HEK293 (cell line): ENCODE results near the gene SIN3A.

Experiments
- CTCF ChIA-PET: fragments of 350-600 bp; formaldehyde crosslinking; extraction: SDS; loops from one replicate; lab custom pipeline; 2021; ENCODE audit warnings: antibody characterized with exemption; lab: Yijun Ruan, JAX
- POLR2A ChIA-PET: fragments of 300-600 bp; formaldehyde crosslinking; extraction: SDS; loops from one replicate; lab custom pipeline; 2020; ENCODE audit warnings: antibody characterized with exemption, inconsistent platforms; lab: Yijun Ruan, JAX
- H3K27ac ChIP-seq: fragments of 200-500 bp; sonication (Bioruptor generic); 2 replicates; pipeline ENCODE4 v1.5.1; 2014; ENCODE audit warnings: low read depth, low read length, control low read depth, inconsistent platforms; ENCODE audit errors: extremely low read depth
- H3K36me3 ChIP-seq, 2 experiments: fragments of 200-500 bp in 1 of 2; sonication (Bioruptor generic) in 1 of 2; 1 replicate in 1 of 2; 2 replicates in 1 of 2; pipeline ENCODE4 v1.5.1; 2014 to 2017; ENCODE audit warnings: inconsistent platforms in 2 of 2, low read length in 2 of 2; ENCODE audit not compliant: control insufficient read depth in 2 of 2, insufficient read depth in 1 of 2
- H3K4me1 ChIP-seq: fragments of 200-500 bp; sonication (Bioruptor generic); 2 replicates; pipeline ENCODE4 v1.5.1; 2014; ENCODE audit warnings: mild to moderate bottlenecking, low read length, inconsistent platforms; ENCODE audit not compliant: control insufficient read depth, insufficient read depth
- H3K4me3 ChIP-seq: 2 replicates; pipeline ENCODE4 v1.5.1; 2011; ENCODE audit warnings: low read depth, mild to moderate bottlenecking, control low read depth, low read length, moderate library complexity
- H3K9me3 ChIP-seq: fragments of 200-500 bp; sonication (Bioruptor generic); 2 replicates; pipeline ENCODE4 v1.5.1; 2014; ENCODE audit warnings: low read depth, low read length, inconsistent platforms; ENCODE audit not compliant: control insufficient read depth, insufficient read depth
- HOXC10 ChIP-seq: sonication (generic); formaldehyde crosslinking; IDR thresholded peaks from 2 replicates; pipeline ENCODE4 v1.8.1; 2023; ENCODE audit warnings: mild to moderate bottlenecking, missing genetic modification reagents
- MEIS1 ChIP-seq: sonication (generic); formaldehyde crosslinking; IDR thresholded peaks from 2 replicates; pipeline ENCODE4 v1.8.1; 2022; ENCODE audit warnings: missing genetic modification reagents, mild to moderate bottlenecking, borderline replicate concordance
- OSR2 ChIP-seq: fragments of 450-650 bp; formaldehyde crosslinking; IDR thresholded peaks from 2 replicates; pipeline ENCODE4 v1.5.1; 2016; ENCODE audit warnings: missing biosample characterization, missing genetic modification characterization
- PATZ1 ChIP-seq: fragments of 450-650 bp; formaldehyde crosslinking; IDR thresholded peaks from 2 replicates; pipeline ENCODE4 v1.5.1; 2016; ENCODE audit warnings: missing biosample characterization, missing genetic modification characterization
- PRDM1 ChIP-seq: fragments of 450-650 bp; formaldehyde crosslinking; IDR thresholded peaks from 2 replicates; pipeline ENCODE4; 2016; ENCODE audit warnings: missing biosample characterization, missing genetic modification characterization
- SALL2 ChIP-seq: fragments of 450-650 bp; formaldehyde crosslinking; IDR thresholded peaks from 2 replicates; pipeline ENCODE4 v1.5.0; 2017; ENCODE audit warnings: missing biosample characterization, mild to moderate bottlenecking, missing genetic modification characterization, borderline replicate concordance
- SCRT1 ChIP-seq: fragments of 450-650 bp; formaldehyde crosslinking; IDR thresholded peaks from 2 replicates; pipeline ENCODE4 v1.5.1; 2016; ENCODE audit warnings: missing biosample characterization, missing genetic modification characterization, borderline replicate concordance
- SCRT2 ChIP-seq: fragments of 450-650 bp; formaldehyde crosslinking; IDR thresholded peaks from 2 replicates; pipeline ENCODE4 v1.5.1; 2016; ENCODE audit warnings: missing biosample characterization, missing genetic modification characterization
- SETDB1 ChIP-seq: IDR thresholded peaks from one replicate; pipeline ENCODE4 v1.6.1; 2017; ENCODE audit warnings: mild to moderate bottlenecking, low read length, moderate library complexity, mixed read lengths; ENCODE audit not compliant: insufficient read length
- SP2 ChIP-seq: fragments of 450-650 bp; formaldehyde crosslinking; IDR thresholded peaks from 2 replicates; pipeline ENCODE4 v1.5.1; 2016; ENCODE audit warnings: missing biosample characterization, missing genetic modification characterization
- SP3 ChIP-seq: fragments of 450-650 bp; formaldehyde crosslinking; IDR thresholded peaks from 2 replicates; pipeline ENCODE4 v1.5.1; 2016; ENCODE audit warnings: missing biosample characterization, missing genetic modification characterization
- ZBTB26 ChIP-seq: fragments of 450-650 bp; formaldehyde crosslinking; optimal IDR thresholded peaks from 2 replicates; pipeline ENCODE3; 2016; ENCODE audit warnings: missing biosample characterization, mild to moderate bottlenecking, missing genetic modification characterization
- ZFHX2 ChIP-seq: fragments of 450-650 bp; formaldehyde crosslinking; conservative IDR thresholded peaks from 2 replicates; pipeline ENCODE4 v1.5.1; 2016; ENCODE audit warnings: missing biosample characterization, missing genetic modification characterization
- ZNF560 ChIP-seq: fragments of 450-650 bp; formaldehyde crosslinking; IDR thresholded peaks from 2 replicates; pipeline ENCODE4 v1.5.1; 2017; ENCODE audit warnings: missing biosample characterization, missing genetic modification characterization, borderline replicate concordance
- ZNF571 ChIP-seq: fragments of 450-650 bp; formaldehyde crosslinking; IDR thresholded peaks from 2 replicates; pipeline ENCODE4 v1.5.0; 2017; ENCODE audit warnings: missing biosample characterization, missing genetic modification characterization
- ZNF596 ChIP-seq: fragments of 450-650 bp; IDR thresholded peaks from 2 replicates; pipeline ENCODE4 v1.5.0; 2018; ENCODE audit warnings: missing biosample characterization, mild to moderate bottlenecking, missing genetic modification characterization, moderate library complexity
- ZNF623 ChIP-seq: fragments of 450-650 bp; formaldehyde crosslinking; IDR thresholded peaks from 2 replicates; pipeline ENCODE4 v1.5.1; 2016; ENCODE audit warnings: missing biosample characterization, missing genetic modification characterization
- ZNF624 ChIP-seq: fragments of 450-650 bp; formaldehyde crosslinking; IDR thresholded peaks from 2 replicates; pipeline ENCODE4 v1.5.1; 2017; ENCODE audit warnings: missing biosample characterization, missing genetic modification characterization
- ZNF660 ChIP-seq: fragments of 450-650 bp; IDR thresholded peaks from 2 replicates; pipeline ENCODE4 v1.5.1; 2018; ENCODE audit warnings: missing biosample characterization, mild to moderate bottlenecking, missing genetic modification characterization
- ZNF701 ChIP-seq: fragments of 450-650 bp; formaldehyde crosslinking; IDR thresholded peaks from 2 replicates; pipeline ENCODE4 v1.5.1; 2016; ENCODE audit warnings: missing biosample characterization, missing genetic modification characterization

SIN3A gene

GRCh38 chr15:75416584-75416983, 34.9 kb downstream of the SIN3A start:
- POLR2A ChIA-PET: interaction anchor here (1.0 kb wide), 1 partner anchor 38 kb away, joined by 3 read pairs; no protein-coding TSS in a partner anchor
- CTCF ChIA-PET: interaction anchor here (1.0 kb wide), 1 partner anchor 269 kb away, joined by 3 read pairs; no protein-coding TSS in a partner anchor
- H3K36me3 ChIP-seq: peaks cover 53% of the 10 kb centered on the region in 2 experiments

GRCh38 chr15:75410196-75410595, 41.3 kb downstream of the SIN3A start:
- ChIA-PET POLR2A (no interaction called here), CTCF (interaction anchor here (0.6 to 0.7 kb wide), 3 partner anchors 20 to 231 kb away, joined by 3 to 5 read pairs (median 4); no protein-coding TSS in a partner anchor)
- H3K4me3 ChIP-seq: no peak overlapping the region
- H3K27ac ChIP-seq: no peak overlapping the region
- no peak for TF ChIP-seq ZNF623 (tag by site-specific recombination)
- no peak for TF ChIP-seq ZNF701
- TF ChIP-seq SETDB1: no peak
- TF ChIP-seq ZNF596 (tag by site-specific recombination): no peak
- no peak for TF ChIP-seq SP2
- TF ChIP-seq ZNF660 (tag by site-specific recombination): no peak
- TF ChIP-seq OSR2 (tag by site-specific recombination): no peak
- TF ChIP-seq PRDM1 (tag by site-specific recombination): no peak
- TF ChIP-seq HOXC10: no peak
- TF ChIP-seq ZFHX2 (tag by site-specific recombination): no peak
- TF ChIP-seq, all 188 proteins: peak for 0
- H3K9me3 ChIP-seq: no peaks in the 10 kb centered on the region
- no peaks in the 10 kb centered on the region for H3K4me1 ChIP-seq
- H3K36me3 ChIP-seq: peaks cover 80 to 88% of the 10 kb centered on the region in 2 experiments

More at GRCh38 chr15:75416584-75416983, 34.9 kb downstream of the SIN3A start:
- peak; percentile 80 for TF ChIP-seq PRDM1 (tag by site-specific recombination)
- TF ChIP-seq SCRT1 (tag by site-specific recombination): 0 out of 2 replicates have a peak, but pooled peaks have one; percentile 12
- TF ChIP-seq ZNF624 (tag by site-specific recombination): no peak
- TF ChIP-seq SCRT2 (tag by site-specific recombination): peak; percentile 61
- no peak for TF ChIP-seq HOXC10
- TF ChIP-seq, all 188 proteins: peak for 3
- H3K9me3 ChIP-seq: no peaks in the 10 kb centered on the region
- H3K4me3 ChIP-seq: no peak overlapping the region
- H3K27ac ChIP-seq: no peak overlapping the region
- H3K4me1 ChIP-seq: no peaks in the 10 kb centered on the region

- CTCF ChIA-PET: interaction anchor here (3.3 kb wide), 1 partner anchor 40 kb away, joined by 13 read pairs; no protein-coding TSS in a partner anchor
- Histone ChIP-seq H3K4me1 (no peaks in the 10 kb centered on the region), H3K36me3 (peaks cover 95 to 98% of the 10 kb centered on the region in 2 experiments), H3K4me3 (no peak overlapping the region), H3K27ac (peak overlapping the region; percentile 5; the same call in 1 of the 2 replicates), H3K9me3 (no peaks in the 10 kb centered on the region)
- no peak for TF ChIP-seq SALL2 (tag by site-specific recombination)
- no peak for TF ChIP-seq ZBTB26 (tag by site-specific recombination)
- no peak for TF ChIP-seq ZNF560 (tag by site-specific recombination)
- TF ChIP-seq PATZ1 (tag by site-specific recombination): no peak
- TF ChIP-seq ZNF571 (tag by site-specific recombination): no peak
- no peak for TF ChIP-seq MEIS1 (CRISPR knock-in tag)
- no peak for TF ChIP-seq SP3
- POLR2A ChIA-PET: no interaction called here
Observed at GRCh38 chr15:75407083-75407482, 44.4 kb downstream of the SIN3A start.
